ENCODE data around the gene KIF3A. TPM values are rescaled to one million over a fixed set of nuclear protein-coding genes. Genes with fewer than 3 reads are reported as not detected.

Gene KIF3A
- total RNA-seq, 1 donor from 2014 or later, result 25.4 TPM

GRCh38 chr5:132761321-132762240 is 24.2 kb upstream of the KIF3A start:
- H3K4me2 ChIP-seq (ENCODE audit: low read length), result no peak overlapping the region
- Mint-ChIP-seq H3K4me3 (ENCODE audit: unreplicated experiment) (no peak overlapping the region), H3K27ac (ENCODE audit: unreplicated experiment) (no peak overlapping the region), H3K4me1 (ENCODE audit: low read depth, unreplicated experiment) (no peaks in the 10 kb centered on the region), H3K9me3 (ENCODE audit: unreplicated experiment) (no peaks in the 10 kb centered on the region), H3K36me3 (ENCODE audit: low read depth, unreplicated experiment) (peaks cover 43% of the 10 kb centered on the region), H3K27me3 (ENCODE audit: low read depth, unreplicated experiment) (no peaks in the 10 kb centered on the region)
- H4K20me1 ChIP-seq (ENCODE audit: insufficient read depth, low read length), result peaks cover 14% of the 10 kb centered on the region
- no peak overlapping the region for H2AFZ ChIP-seq (ENCODE audit: low read depth, low read length)
- H3K36me3 ChIP-seq (ENCODE audit: insufficient read depth, low read length), result peaks cover 21% of the 10 kb centered on the region
- H3K9ac ChIP-seq (ENCODE audit: low read length), result no peak overlapping the region
- DNase-seq (ENCODE audit: low read depth) (no peak), FAIRE-seq (no peak)
- no peaks in the 10 kb centered on the region for H3K27me3 ChIP-seq (ENCODE audit: insufficient read depth, low read length)
- H3K79me2 ChIP-seq (ENCODE audit: insufficient read depth, low read length), result peaks cover 12% of the 10 kb centered on the region
- H3K27ac ChIP-seq (ENCODE audit: low read depth, low read length), result no peak overlapping the region
- no peak for TF ChIP-seq EZH2 (IDR thresholded peaks at IDR 0.05; ENCODE audit: insufficient read depth, low read length)
- TF ChIP-seq, protein P1, sequence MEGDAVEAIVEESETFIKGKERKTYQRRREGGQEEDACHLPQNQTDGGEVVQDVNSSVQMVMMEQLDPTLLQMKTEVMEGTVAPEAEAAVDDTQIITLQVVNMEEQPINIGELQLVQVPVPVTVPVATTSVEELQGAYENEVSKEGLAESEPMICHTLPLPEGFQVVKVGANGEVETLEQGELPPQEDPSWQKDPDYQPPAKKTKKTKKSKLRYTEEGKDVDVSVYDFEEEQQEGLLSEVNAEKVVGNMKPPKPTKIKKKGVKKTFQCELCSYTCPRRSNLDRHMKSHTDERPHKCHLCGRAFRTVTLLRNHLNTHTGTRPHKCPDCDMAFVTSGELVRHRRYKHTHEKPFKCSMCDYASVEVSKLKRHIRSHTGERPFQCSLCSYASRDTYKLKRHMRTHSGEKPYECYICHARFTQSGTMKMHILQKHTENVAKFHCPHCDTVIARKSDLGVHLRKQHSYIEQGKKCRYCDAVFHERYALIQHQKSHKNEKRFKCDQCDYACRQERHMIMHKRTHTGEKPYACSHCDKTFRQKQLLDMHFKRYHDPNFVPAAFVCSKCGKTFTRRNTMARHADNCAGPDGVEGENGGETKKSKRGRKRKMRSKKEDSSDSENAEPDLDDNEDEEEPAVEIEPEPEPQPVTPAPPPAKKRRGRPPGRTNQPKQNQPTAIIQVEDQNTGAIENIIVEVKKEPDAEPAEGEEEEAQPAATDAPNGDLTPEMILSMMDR (IDR thresholded peaks at IDR 0.05; ENCODE audit: insufficient read depth, low read depth, low read length), result no peak
- no peaks in the 10 kb centered on the region for H3K4me1 ChIP-seq (ENCODE audit: insufficient read depth, low read length)
- H3K4me3 ChIP-seq (ENCODE audit: insufficient read depth, low read depth, low read length), result no peak overlapping the region
- no peaks in the 10 kb centered on the region for H3K9me3 ChIP-seq (ENCODE audit: insufficient read depth, low read depth, low read length)

DNA sequence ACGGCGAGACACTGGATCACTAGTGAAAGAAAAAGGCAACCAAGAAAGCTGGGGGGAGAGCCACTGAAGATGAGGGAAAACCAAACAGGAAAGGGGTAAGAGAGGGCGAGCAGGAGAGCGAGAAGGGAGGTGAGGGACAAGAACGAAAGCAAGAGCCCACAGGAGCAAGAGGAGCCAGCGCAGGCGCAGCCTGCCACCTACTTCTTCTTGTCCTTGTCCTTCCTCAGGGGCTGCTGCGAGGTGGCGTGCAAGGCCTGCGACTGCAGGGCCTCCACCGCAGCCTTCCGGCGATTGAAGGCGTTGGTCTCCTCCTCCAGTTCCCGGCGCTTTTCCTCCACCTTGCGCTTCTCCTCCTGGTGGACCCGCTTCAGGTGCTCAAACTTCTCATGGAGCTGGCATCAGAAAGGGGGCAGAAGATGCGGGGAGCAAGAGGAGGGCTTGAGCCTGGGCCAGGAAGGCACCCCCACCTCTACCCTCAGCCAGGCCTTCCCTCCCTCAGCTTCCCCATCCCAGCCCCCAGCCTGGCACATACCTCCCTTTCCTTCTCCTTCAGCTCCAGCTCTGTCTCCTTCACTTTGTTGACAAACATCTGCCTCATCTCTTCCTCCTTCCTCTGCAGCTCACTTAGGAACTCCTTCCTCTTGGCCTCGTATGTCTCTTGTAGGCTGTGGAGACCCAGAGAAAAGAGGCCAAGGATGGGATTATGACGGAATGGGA is 23.4 kb upstream of the KIF3A start:
- Histone ChIP-seq H3K4me1 (ENCODE audit: insufficient read depth, low read length) (no peaks in the 10 kb centered on the region), H3K9ac (ENCODE audit: low read length) (no peak overlapping the region), H3K36me3 (ENCODE audit: insufficient read depth, low read length) (peaks cover 21% of the 10 kb centered on the region), H3K4me3 (ENCODE audit: insufficient read depth, low read depth, low read length) (no peak overlapping the region), H2AFZ (ENCODE audit: low read depth, low read length) (no peak overlapping the region), H3K79me2 (ENCODE audit: insufficient read depth, low read length) (peaks cover 4% of the 10 kb centered on the region), H3K9me3 (ENCODE audit: insufficient read depth, low read depth, low read length) (no peaks in the 10 kb centered on the region), H3K4me2 (ENCODE audit: low read length) (no peak overlapping the region), H4K20me1 (ENCODE audit: insufficient read depth, low read length) (peaks cover 6% of the 10 kb centered on the region), H3K27me3 (ENCODE audit: insufficient read depth, low read length) (no peaks in the 10 kb centered on the region), H3K27ac (ENCODE audit: low read depth, low read length) (no peak overlapping the region)
- Mint-ChIP-seq H3K9me3 (ENCODE audit: unreplicated experiment) (no peaks in the 10 kb centered on the region), H3K27ac (ENCODE audit: unreplicated experiment) (no peak overlapping the region), H3K27me3 (ENCODE audit: low read depth, unreplicated experiment) (no peaks in the 10 kb centered on the region), H3K4me1 (ENCODE audit: low read depth, unreplicated experiment) (no peaks in the 10 kb centered on the region), H3K36me3 (ENCODE audit: low read depth, unreplicated experiment) (peaks cover 45% of the 10 kb centered on the region), H3K4me3 (ENCODE audit: unreplicated experiment) (no peak overlapping the region)
- TF ChIP-seq, protein P1 (IDR thresholded peaks at IDR 0.05; ENCODE audit: insufficient read depth, low read depth, low read length), result no peak
- TF ChIP-seq EZH2 (IDR thresholded peaks at IDR 0.05; ENCODE audit: insufficient read depth, low read length), result no peak
- FAIRE-seq (no peak), DNase-seq (ENCODE audit: low read depth) (no peak)

All from astrocyte (in vitro differentiated cells and primary cell).